ENCODE measurements around the gene CNGB1. TPM values are rescaled to one million over a fixed set of nuclear protein-coding genes. Genes with fewer than 3 reads are reported as not detected.

The CNGB1 gene
- total RNA-seq, 1 donor from 2014 or later, result not detected

DNA sequence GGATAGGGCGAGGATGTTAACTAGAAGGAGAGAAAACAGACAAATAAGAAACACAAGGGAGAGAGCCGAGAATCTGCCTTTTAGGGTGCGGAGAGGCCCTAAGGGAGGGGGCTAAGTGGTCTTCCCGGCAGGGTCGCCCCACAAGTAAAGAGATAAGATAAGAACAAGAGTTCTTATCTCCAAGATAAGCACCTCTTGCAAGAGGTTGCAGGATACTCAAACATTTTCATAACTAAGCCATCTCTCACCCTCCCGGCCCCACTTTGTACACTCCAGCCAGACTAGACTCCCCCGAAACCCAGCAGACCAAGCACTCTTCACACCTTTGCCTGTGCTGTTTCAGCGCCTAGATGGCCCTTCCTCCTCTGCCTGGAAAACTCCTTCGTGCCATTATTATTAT lies 15.3 kb upstream of the CNGB1 start:
- Mint-ChIP-seq H3K4me3 (ENCODE audit: unreplicated experiment) (no peak overlapping the region), H3K27ac (ENCODE audit: unreplicated experiment) (no peak overlapping the region), H3K4me1 (ENCODE audit: low read depth) (peaks cover 16% of the 10 kb centered on the region), H3K27me3 (ENCODE audit: low read depth) (peaks cover 3% of the 10 kb centered on the region), H3K9me3 (ENCODE audit: low read depth) (no peaks in the 10 kb centered on the region), H3K36me3 (ENCODE audit: low read depth) (no peaks in the 10 kb centered on the region)
- peak; percentile 5 for DNase-seq (ENCODE audit: low spot score)
- TF ChIP-seq, protein P1, sequence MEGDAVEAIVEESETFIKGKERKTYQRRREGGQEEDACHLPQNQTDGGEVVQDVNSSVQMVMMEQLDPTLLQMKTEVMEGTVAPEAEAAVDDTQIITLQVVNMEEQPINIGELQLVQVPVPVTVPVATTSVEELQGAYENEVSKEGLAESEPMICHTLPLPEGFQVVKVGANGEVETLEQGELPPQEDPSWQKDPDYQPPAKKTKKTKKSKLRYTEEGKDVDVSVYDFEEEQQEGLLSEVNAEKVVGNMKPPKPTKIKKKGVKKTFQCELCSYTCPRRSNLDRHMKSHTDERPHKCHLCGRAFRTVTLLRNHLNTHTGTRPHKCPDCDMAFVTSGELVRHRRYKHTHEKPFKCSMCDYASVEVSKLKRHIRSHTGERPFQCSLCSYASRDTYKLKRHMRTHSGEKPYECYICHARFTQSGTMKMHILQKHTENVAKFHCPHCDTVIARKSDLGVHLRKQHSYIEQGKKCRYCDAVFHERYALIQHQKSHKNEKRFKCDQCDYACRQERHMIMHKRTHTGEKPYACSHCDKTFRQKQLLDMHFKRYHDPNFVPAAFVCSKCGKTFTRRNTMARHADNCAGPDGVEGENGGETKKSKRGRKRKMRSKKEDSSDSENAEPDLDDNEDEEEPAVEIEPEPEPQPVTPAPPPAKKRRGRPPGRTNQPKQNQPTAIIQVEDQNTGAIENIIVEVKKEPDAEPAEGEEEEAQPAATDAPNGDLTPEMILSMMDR (IDR thresholded peaks at IDR 0.05), result no peak

DNA sequence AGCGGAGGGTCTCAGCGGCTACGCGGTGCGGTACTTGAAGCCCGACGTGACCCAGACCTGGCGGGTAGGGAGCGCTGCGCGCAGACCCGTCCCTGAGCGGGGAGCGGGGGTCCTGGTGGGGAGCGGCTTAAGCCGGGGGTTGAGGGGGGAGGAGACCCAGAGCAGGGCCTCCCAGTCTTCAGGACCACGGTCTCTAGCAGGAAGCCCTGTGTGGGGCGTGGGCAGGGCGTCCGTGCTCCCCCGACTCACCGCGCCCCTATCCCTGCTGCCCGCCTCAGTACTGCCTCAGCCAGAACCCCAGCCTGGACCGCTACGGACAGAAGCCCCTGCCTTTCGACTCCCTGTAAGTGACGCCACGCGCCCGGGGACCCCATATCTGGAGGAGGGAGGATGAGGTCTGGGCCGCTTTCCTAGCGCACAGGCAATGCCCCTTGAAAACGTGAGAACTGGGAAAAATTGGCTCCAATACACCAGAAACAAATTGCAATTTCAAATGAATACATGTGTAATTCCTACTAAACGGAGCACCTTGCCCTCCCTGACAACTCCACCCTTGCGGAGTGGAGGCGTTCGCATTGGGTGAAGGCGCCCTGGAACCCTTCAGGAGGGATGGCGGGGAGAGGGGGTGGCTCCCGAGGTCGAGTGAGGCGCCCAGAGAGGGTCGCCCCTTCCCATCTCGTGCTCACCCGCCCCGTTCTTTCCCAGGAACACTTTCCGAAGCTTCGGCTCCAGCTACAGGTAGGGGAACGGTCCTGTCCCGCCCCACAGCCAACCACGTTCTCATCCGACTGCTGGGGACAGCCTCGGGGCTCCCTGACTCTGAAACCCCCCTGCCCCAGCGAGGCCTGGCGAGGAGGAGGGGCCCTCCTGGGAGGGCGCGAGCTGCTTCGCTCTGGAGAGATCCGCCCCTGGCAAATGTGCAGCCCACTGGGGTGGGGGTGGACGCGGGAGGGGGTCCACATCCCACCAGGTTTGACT lies 14.6 kb upstream of the CNGB1 start:
- peak; percentile 75 for DNase-seq (ENCODE audit: low spot score)
- no peaks in the 10 kb centered on the region for H3K9me3 Mint-ChIP-seq (ENCODE audit: low read depth)
- no peak overlapping the region for H3K27ac Mint-ChIP-seq (ENCODE audit: unreplicated experiment)
- peaks cover 16% of the 10 kb centered on the region for H3K4me1 Mint-ChIP-seq (ENCODE audit: low read depth)
- H3K36me3 Mint-ChIP-seq (ENCODE audit: low read depth), result no peaks in the 10 kb centered on the region
- peaks cover 3% of the 10 kb centered on the region for H3K27me3 Mint-ChIP-seq (ENCODE audit: low read depth)
- peak overlapping the region; percentile 84 for H3K4me3 Mint-ChIP-seq (ENCODE audit: unreplicated experiment)
- TF ChIP-seq, protein P1 (IDR thresholded peaks at IDR 0.05), result no peak

DNA sequence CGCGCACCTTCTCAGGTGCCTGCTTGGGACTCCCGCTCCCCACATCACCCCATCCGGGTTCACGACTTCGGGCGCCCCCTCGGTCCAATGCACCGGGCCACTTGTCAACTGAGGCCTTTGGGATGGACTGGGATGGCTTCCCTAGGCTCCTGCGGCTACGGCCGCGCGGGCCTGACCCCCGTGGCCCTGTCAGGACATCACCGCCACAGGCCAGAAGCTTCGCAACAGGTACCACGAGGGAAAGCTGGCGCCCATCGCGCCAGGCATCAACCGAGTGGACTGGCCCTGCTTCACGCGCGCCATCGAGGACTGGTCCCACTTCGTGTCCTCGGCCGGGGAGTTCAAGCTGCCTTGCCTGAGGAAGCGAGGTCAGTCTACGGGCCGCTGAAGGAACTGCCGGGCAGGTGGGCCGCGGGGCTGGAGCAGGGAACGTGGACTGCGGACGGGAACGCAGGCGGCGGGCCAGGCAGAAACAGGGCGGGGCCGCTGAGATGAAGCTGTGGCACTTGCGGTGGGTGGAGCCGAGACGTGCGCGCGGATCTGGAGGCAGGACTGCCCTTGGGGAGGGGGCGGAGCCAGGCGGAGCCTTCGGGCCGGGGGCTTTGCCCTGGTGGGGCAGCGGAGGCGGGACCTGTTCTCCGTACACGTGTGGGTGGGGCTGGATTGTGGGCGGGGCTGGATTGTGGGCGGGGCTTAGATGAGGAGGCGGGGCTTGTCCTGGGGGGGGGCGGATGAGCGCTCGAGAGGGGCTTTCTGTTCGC lies 13.7 kb upstream of the CNGB1 start:
- peaks cover 3% of the 10 kb centered on the region for H3K27me3 Mint-ChIP-seq (ENCODE audit: low read depth)
- H3K4me3 Mint-ChIP-seq (ENCODE audit: unreplicated experiment), result peak overlapping the region; percentile 84
- H3K4me1 Mint-ChIP-seq (ENCODE audit: low read depth), result peaks cover 16% of the 10 kb centered on the region
- no peaks in the 10 kb centered on the region for H3K36me3 Mint-ChIP-seq (ENCODE audit: low read depth)
- no peaks in the 10 kb centered on the region for H3K9me3 Mint-ChIP-seq (ENCODE audit: low read depth)
- DNase-seq (ENCODE audit: low spot score), result peak; percentile 92
- H3K27ac Mint-ChIP-seq (ENCODE audit: unreplicated experiment), result no peak overlapping the region
- TF ChIP-seq, protein P1 (IDR thresholded peaks at IDR 0.05), result no peak

DNA sequence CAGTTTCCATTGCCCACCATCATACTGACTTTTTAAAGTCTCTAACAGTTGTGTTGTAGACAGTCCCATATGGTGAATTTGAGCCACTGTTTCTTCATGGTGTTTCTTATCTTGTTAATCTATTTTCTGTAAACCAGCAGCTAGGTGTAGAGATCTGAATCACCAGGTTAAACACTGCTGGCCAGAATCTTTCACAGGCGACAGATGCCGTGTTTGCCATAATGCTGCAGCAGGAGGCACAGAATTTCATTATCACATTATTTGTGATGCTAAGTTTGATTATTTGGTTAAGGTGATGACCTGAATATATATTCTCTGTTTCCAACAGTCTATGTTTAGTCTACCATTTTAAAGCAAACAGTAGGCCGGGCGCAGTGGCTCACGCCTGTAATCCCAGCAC lies 11.5 kb upstream of the CNGB1 start:
- no peaks in the 10 kb centered on the region for H3K36me3 Mint-ChIP-seq (ENCODE audit: low read depth)
- H3K4me3 Mint-ChIP-seq (ENCODE audit: unreplicated experiment), result no peak overlapping the region
- peaks cover 3% of the 10 kb centered on the region for H3K27me3 Mint-ChIP-seq (ENCODE audit: low read depth)
- TF ChIP-seq, protein P1 (IDR thresholded peaks at IDR 0.05), result no peak
- no peak overlapping the region for H3K27ac Mint-ChIP-seq (ENCODE audit: unreplicated experiment)
- H3K4me1 Mint-ChIP-seq (ENCODE audit: low read depth), result peaks cover 11% of the 10 kb centered on the region
- H3K9me3 Mint-ChIP-seq (ENCODE audit: low read depth), result no peaks in the 10 kb centered on the region
- no peak for DNase-seq (ENCODE audit: low spot score)

DNA sequence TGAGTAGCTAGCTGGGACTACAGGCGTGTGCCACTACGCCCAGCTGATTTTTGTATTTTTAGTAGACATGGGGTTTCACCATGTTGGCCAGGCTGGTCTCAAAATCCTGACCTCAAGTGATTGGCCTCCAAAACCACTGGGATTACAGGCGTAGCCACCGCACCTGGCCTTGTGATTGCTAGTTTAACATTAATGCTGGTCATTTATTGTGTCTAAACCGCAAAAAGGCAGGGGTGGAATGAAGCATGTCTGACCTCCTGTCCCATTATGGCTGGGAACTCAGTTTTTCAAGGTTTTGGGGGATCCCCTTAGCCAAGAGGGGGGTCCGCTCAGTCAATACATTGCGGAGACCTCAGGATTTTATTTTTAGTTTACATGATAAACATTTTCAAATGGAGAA lies 10.7 kb upstream of the CNGB1 start:
- TF ChIP-seq, protein P1 (IDR thresholded peaks at IDR 0.05), result no peak
- peaks cover 3% of the 10 kb centered on the region for H3K27me3 Mint-ChIP-seq (ENCODE audit: low read depth)
- peaks cover 11% of the 10 kb centered on the region for H3K4me1 Mint-ChIP-seq (ENCODE audit: low read depth)
- no peak overlapping the region for H3K4me3 Mint-ChIP-seq (ENCODE audit: unreplicated experiment)
- no peaks in the 10 kb centered on the region for H3K36me3 Mint-ChIP-seq (ENCODE audit: low read depth)
- H3K27ac Mint-ChIP-seq (ENCODE audit: unreplicated experiment), result no peak overlapping the region
- no peaks in the 10 kb centered on the region for H3K9me3 Mint-ChIP-seq (ENCODE audit: low read depth)
- peak; percentile 6 for DNase-seq (ENCODE audit: low spot score)

Measured in chondrocyte (in vitro differentiated cells).